DMS153 (cell line): ENCODE data around the gene RAPGEFL1.
"Not testable (repeated sequence)": the region's sequence is repeated elsewhere in the genome, so short reads cannot be mapped to it uniquely, and the experiment has no call there.

ENCODE experiments used
- DNase-seq: peaks from one replicate; lab custom pipeline; 2025; lab: John Stamatoyannopoulos, UW

RAPGEFL1 gene

DNA sequence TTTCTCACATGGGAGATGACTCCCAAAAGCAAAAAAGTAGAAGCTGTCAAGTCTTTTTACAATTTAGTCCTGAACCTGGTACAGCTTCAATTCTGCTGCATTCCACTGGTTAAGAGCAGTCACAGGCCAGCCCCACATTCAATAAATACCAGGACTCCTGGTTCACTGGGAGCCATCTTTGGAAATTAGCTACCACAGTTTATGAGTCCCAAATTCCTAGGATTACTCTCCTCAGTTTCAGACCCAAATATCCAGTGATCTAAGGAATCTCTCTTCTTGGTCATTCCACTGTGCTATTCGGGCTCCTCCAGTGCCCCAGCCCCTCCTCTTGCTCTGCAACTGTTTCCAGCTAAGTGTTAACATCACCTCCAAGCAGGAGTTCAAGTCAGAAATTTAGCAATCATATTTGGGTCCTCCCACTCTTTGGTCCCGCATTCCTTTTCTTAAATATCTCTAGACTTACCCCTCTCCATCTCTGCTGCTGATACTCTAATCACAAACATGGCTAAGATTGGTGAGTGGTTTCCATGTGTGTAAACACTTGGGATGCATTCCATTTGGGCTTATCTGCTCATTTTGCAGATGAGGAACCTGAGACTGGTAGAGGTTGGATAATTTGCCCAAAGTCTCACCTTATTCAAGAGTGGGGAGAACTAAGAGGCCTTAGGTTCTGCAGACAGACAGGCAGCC, 32.3 kb downstream of the RAPGEFL1 start:
- no peak for DNase-seq

DNA sequence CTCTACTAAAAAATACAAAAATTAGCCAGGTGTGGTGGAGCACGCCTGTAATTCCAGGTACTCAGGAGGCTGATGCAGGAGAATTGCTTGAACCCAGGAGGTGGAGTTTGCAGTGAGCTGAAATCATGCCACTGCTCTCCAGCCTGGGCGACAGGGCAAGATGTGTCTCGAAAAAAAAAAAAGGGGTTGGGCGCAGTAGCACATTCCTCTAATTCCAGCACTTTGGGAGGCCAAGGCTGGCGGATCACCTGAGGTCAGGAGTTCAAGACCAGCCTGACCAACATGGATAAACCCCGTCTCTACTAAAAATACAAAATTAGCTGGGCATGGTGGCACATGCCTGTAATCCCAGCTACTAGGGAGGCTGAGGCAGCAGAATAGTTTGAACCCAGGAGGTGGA, 36.6 kb downstream of the RAPGEFL1 start:
- DNase-seq = not testable (repeated sequence)

DNA sequence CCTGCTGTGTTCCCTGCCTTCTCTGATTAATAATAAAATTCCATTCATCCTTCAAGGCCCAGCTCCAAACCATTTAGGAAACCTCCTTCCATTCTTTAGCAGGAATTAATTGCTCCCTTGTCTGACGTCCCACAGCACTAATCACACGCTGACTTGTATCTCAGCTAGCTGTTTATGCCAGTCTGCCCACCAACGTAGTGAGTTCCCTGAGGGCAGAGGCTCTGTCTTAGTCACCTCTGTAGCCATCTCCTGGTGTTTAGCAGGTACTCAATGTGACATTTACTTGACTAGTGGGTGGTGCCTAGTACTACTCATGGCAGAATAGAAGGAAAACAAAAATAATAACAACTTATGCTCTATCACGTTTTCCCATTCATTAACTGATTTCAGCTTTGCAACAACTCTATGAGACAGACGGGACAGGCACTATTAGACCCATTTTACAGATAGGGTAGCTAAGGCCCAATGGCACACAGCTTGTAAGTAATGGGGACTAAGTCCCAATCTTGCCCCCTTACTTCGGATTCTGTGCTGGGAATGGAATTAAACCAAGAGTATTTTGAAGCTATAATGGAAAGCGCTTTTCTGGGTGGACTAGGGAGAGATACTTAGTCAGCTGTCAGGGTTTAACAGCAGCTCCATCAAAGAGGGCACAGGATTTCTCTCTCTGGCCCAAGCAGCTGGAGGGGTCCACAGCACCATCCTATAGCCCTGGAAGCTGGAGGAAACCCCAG, 40.9 kb downstream of the RAPGEFL1 start:
- DNase-seq = no peak

DNA sequence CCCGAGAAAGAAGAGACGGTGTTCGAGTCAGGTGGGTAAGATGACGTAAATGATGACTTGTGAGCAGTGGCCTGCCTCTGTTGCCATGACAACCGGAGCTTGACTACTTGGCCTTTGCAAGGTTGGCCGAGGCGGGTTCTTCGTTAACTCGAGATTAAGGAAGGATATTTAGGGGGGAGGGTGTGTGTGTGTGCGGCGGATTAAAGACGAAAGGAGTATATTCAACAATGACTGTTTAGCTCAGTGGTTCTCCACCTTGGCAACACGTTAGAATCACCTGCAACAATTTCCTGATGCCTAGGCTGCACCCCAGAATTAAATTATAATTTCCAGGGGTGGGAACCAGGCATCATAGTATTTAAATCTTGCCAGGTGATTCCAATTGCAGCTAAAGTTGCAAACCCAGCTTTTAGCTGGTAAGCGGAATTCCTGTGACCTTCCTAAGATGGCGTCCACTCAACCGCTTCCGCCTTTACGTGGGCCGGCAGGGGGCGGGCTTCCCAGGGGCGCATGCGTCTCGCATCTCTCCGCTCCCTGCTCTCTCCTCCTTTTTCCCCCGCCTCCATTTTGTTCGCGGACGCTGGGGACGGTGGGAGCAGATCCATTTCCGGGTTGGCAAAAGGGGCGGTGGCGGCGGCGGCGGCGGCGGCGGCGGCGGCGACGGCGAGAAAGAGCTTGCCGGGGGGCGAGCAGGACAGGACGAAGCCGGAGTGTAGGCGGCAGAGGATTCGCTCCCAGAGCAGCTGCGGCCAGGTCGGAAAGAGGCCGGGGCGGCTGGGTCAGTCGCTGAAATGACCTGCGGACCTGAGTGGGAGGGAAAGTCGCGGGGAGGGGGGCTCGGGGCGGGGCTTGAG, 41.7 kb downstream of the RAPGEFL1 start, which contains the start of gene WIPF2:
Gene WIPF2 (plus strand): TSS at position 565 of the 854 bp plus-strand sequence. CDS start 37,156 bp downstream, outside the sequence.
- peak; percentile 96 for DNase-seq

DNA sequence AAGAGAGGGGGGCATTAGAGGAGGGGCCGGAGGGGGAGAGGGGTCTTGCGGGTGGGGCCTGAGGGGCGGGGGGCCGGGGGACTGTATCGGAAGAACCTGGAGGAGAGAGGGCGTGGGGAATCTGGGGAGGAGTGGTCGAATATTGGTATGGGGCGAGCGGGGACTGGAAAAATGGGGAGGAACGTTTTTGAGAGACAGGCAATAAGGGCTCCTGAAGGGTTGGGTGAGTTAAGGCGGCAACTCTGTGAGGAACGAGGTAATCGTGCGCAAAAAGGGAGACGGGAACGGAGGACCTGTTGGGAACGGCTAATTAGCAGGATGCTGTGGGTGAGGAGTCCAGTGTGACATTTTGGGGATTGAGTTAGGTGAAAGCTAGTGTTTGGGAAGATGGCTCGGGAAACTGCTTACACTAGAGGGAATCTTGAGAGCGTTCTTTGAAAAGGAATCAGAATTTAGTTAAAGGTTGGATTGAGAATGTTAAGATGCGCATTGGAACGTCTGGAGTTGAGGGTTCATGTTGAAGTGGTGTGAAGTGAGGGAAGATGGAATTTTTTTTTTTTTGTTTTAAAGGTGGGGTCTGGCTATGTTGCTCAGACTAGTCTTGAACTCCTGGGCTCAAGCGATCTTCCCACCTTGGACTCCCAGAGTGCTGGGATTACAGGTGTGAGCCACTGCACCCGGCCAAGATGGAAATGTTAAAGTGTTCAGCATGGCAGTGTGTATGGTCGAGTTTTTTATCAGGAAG, 42.5 kb downstream of the RAPGEFL1 start:
- peak; percentile 58 for DNase-seq

DNA sequence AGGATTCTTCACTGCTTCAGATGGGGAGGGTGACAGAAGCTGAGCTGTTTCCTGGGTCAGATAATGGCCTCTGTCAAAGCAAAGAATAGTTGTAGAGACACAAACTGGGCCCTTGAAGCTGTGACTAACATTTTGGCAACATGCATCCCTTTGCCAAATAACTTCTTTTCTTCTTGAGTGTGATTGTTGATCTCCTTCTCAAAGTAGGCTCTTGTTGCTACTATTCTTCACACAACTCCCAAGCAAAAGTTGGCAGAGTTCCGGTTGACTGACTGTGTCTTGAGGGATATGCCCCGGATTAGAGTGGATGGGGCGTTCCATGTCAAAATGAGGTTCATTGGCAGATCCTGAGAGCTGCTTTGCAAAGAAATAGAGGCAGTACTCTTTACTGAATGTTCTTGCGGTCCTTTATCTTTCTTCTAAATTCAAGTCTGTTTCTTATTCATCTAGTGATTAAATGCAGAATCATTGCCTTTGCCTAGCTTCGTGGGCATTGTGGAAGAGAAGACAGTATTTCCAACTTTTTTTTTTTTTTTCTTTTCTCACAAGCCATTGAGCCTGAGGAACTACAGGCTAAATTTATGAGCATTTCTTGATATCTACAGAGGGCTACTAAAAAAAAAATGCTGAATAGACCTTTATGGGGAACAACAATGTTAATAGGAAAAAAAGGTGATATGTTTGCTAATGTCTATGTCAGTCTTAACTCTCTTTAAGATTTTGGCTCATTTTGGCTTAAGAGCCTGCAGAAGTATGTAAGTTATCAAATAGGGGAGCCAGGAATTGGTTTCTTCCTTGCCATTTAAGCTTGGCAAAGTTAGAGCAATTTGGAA, 47.7 kb downstream of the RAPGEFL1 start:
- no peak for DNase-seq

DNA sequence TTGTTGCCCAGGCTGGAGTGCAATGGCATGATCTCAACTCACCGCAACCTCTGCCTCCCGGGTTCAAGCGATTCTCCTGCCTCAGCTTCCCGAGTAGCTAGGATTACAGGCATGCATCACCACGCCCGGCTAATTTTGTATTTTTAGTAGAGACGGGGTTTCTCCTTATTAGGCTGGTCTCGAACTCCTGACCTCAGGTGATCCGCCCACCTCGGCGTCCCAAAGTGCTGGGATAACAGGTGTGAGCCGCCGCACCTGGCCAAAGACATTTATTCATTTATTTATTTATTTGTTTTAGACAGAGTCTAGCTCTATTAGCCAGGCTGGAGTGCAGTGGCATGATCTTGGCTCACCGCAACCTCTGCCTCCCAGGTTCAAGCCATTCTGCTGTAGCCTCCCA, 51.9 kb downstream of the RAPGEFL1 start:
- not testable (repeated sequence) for DNase-seq

DNA sequence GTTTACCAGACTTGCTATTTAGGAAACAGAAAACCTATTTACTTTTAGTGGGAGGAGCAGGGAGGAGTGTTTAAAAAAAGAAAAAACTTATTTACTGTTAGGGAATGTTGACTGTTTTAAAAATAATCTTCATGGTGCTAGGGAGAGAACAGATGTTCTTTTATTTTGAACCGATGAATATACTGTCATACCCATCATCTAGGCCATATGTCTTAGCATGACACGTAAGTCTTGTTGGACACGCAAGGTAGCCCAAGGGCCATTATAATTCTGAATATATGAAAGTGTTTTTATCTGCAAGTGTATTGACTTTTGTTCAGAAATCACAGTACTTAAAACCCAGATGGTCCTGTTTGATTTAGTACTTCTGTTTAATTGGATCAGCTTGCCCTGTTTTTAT, 53.4 kb downstream of the RAPGEFL1 start:
- no peak for DNase-seq

DNA sequence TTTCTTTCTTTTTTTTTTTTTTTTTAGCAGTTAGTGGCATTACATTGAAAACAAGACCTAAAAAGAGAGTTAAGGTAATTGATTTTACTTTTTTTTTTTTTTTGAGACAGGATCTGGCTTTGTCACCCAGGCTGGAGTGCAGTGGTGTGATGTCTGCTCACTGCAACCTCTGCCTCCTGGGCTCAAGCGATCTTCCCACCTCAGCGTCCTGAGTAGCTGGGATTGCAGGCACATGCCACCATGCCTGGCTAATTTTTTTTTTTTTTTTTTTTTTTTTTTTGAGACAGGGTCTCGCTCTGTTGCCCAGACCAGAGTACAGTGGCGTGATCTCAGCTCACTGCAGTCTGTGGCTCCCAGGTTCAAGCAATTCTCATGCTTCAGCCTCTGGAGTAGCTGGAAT, 54.7 kb downstream of the RAPGEFL1 start:
- DNase-seq = not testable (repeated sequence)

DNA sequence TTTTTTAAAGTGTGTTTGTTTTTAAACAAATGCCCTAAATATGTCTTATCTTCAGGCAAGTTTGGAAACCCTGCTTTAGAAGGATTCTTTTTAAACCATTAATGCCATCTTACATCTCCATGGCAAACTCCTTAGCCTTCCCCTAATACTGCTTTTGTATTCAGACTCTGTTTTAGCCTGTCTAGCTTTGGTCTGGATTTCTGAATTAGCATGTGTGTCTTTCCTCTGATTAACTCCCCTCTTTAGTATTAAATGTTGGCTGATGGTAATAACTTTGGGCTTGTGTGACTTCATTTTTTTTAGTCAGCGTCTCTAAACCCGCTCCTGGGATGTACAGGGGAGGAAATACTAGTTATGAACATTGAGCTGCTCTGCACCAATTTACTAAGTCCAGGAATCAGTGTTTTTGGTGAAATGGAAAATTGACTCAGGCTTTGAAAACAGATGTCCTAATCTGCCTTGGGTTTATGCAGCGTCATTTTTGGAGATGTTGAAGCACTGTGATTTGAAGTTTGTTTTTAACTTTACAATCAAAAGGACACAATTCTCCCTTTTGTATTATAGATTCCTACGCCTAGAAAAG, 64.1 kb downstream of the RAPGEFL1 start:
- DNase-seq = no peak

DNA sequence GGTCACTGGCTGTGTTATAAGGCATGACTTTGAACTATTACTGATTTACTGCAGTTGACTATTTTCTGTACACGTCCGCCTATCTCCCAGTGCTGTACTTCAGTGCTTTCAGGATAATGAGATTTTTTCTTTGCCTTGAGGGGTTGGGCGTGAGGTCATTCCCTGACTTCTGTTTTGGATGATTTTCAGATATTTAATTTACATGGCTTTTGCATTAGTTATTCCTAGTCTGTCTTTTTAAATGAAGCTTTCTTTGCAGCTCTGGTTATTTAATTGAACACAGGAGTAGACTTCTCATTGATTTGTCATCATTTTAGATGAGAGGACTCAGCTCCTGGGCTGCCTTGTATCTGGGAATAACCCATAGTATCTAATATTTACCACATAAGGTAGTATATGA, 65.5 kb downstream of the RAPGEFL1 start:
- DNase-seq = no peak

DNA sequence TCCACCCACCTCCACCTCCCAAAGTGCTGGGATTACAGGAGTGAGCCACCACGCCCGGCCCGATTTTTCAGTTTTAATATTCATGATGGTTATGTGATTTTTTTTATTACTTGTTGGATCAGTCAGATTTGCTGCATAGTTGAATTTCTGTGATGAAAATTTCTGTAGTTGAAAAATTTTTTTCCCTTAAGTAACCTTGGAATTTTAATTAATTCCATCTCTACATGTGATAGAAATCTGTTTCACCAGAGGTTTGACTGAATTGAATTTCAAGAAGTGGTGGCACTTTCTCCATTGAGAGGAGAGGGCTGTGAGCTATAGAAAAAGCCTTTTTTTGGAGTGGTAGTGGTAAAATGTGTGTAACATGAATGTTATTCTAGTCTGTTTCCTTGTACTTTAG, 66.5 kb downstream of the RAPGEFL1 start:
- no peak for DNase-seq

DNA sequence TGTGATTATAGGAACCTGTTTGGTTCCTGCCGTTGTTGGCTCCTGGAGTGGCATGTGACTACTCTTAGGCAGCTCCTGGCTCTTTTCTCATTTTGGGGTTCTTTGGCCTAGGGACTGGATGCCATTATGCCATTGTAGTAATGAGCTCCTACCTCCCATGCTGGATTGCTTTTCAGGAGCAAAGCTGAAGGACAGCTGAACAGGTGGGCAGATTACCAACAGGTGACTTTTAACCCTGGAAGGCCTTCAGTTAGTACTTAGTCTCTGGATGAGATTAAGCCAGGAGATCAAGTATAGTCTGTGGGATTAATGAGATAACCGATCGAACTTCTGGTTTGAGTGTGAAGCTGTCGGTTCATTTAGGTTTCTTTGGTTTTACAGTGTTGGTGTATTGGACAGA, 67.0 kb downstream of the RAPGEFL1 start:
- no peak for DNase-seq
